Esophagus mucosa (tissue), 1 donor: ENCODE measurements around the gene PRTN3. TPM values are rescaled to one million over a fixed set of nuclear protein-coding genes. Genes with fewer than 3 reads are reported as not detected.
A peak's percentile ranks its signal among the peaks of the same experiment; 100 is the strongest.

ENCODE experiments used
- ATAC-seq: fragments of 200-7000 bp; cut with Tn5 transposase; one replicate; pipeline ENCODE4 v1.9.1; 2020
- total RNA-seq: library from RNA; stranded (reverse); gene quantifications from one replicate; pipeline ENCODE4 v1.2.4, GENCODE V29; 2023
- donor health status: DM: yes; HTN: yes; CAD: no.

Gene PRTN3
- total RNA-seq, 1 donor from 2014 or later, result not detected

DNA sequence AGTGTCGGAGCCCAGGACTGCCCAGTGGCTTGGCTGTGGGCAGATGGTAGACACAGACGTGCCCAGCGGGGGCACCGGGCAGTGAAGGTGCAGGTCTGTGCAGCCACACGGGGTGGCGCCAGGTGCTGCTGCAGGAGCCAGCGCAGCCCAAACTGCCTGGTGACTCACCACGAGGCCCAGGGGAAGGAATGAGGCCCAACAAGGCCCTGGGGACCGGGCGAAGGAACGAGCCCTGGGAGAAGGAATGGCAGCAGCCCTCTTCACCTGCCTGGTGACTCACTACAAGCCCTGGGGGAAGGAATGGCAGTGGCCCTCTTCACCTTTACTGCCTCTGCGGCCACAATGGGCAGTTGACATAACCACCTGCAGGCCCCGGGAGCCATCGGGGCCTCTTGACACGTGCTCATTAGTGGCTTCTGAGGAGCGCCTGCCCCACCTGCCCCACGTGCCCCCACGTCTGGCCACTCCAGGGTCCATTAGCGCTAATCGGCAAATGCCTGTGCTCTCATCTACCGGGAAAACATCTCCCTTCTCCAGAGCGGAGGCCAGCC, 42.9 kb downstream of the PRTN3 start:
- peak; percentile 90 for ATAC-seq

DNA sequence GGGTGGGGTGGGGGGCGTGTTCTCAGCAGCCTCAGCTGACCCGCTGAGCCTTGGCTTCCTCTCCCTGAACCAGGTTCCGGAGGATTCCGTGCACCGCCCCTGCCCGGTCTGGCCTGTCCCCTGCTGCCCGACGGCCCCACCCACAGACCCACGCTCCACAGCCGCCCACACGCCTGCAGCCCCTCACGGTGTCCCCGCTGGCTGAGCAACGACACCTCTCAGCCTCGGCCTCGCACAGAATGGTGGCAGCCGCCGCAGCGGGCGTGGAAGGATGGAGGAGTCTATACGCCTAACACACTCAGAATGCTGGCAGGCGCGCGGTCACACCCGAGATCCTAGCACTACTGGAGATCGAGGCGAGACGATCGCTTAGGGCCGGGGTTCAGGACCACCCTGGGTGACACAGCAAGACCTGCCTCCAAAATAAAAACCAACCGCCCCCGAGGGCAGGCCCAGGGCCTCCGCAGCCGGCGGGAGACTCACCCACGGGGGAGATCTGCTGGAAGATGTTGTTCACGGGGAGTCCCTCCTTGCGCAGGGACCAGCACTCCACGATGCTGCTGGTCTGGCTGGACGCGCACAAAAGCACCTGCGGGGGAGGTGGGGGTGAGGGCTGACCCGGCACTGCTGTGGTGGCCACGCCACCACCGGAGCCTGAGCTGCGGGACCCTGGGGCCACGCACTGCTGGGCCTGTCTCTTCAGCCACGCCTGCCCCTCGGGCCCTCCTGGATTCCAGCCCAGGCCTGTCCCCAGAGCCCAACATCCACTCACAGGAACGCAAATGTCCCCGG, 43.8 kb downstream of the PRTN3 start:
- no peak for ATAC-seq

DNA sequence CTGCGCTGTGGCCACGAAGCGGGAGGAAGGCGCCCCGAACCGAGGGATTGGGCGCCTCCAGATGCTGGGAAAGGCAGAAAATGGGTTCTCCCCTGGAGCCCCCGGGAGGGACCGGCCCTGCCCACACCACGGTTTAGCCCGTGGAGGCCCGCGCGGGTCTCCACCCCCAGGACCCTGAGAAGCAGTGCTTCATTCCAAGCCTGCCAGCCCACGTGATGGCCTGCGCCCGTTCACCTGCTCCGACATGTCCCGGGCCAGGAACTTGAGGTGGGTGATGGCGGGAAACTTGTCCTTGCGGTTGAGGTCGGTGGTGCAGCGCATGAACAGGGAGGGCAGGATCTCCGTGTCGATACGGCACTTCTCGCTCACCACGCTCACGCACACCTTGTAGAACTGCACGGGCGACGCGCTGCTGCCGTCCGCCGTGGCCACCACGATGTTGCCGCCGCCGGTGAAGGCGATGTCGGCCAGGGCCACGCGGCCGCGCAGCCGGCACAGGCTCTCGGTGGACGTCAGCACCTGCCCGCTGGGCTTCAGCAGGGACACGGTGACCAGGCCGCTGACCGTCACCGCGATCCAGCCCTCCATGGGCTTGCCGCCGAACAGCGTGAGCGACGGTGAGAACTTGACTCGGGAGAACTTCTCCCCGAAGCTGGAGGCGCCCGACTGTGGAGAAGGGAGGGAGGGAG, 44.9 kb downstream of the PRTN3 start:
- ATAC-seq, result no peak

DNA sequence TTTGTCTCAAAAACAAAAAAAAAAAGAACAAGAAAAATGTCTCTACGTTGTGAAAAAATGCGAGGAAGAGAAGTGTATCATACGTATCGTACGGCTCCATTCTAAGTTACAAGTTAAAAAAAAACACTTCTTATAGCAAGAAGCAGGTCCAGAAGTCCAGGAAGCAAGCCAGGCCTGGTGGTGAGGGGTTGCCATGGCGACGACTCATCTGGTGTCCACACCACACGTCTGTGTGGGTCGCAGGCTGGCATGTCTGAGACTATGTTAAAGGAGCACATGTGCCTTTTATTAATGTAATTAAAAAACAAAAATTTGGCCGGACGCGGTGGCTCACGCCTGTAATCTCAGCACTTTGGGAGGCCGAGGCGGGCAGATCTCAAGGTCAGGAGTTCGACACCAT, 46.3 kb downstream of the PRTN3 start:
- ATAC-seq, result no peak

DNA sequence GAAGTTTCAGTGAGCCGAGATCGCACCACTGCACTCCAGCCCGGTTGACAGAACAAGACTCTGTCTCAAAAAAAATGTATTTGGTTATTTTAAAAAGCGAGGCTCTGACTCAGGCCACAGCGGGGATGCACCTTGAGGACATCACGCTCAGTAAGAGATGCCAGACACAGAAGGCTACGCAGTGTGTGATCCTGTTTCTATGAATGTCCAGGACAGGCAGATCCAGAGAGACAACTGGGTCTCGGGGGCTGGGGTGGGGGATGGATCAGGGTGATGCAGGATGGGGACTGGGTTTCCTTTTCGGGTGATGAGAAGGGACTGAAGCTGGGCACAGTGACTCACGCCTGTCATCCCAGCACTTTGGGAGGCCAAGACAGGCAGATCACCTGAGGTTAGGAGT, 46.8 kb downstream of the PRTN3 start:
- no peak for ATAC-seq

DNA sequence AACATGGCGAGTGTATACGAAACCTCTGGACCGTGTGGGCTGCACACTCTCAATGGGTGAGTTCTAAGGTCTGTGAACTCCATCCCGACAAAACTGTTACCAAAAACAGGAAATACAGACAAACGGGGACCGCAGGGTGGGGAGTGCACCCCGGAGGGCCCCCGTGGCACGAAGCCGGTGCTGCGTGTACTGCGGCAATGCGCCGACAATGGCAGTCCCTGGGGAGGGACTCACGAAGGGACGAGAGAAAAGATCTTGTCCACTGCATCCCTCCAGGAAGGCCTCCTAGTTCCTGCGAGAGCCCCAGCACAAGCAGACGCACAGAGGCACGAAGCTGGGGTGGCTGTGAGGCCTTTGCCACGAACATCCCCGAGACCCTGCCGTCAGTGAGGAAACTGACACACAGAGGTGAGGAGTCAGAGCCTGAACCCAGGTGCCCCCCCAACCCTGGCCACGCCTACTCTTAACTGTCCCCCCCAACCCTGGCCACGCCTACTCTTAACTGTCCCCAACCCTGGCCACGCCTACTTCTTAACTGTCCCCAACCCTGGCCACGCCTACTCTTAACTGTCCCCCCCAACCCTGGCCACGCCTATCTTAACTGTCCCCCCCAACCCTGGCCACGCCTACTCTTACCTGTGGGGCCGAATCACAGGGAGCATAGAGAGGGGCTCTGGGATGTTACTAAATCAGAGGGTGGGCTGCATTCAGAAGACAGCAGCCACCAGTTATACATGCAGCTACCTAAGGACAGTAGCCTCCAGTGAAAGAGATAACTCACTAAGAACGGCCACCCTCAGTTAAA, 48.0 kb downstream of the PRTN3 start:
- no peak for ATAC-seq

DNA sequence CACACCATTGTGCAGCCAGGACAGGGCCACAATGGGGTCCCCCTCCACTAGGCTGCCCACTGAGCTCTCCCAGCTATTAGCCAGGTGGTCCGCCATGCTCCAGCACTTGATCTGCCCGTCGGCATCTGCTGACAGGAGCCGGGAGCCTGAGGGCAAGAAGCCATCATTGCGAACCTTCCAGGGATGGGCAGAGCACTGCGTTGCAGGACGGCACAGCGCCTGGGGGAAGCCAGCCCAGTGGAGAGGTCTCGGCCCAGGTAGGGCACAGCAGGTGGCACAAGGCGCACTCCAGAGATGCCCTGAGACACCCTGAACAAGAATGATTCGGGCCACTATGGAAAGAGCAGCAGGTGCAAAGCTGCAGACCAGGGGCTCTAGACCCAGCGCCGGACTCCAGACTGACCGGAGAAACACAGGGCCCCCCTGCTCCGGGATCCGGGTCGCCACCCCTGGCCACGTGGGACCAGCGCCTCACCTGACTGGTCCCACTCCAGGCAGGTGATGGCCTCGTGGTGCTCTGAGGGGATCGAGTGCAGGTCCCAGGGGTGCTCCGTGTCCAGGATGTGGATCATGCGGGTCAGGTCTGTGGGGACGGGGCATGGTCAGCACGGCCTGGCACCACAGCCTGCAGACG, 49.0 kb downstream of the PRTN3 start:
- no peak for ATAC-seq

DNA sequence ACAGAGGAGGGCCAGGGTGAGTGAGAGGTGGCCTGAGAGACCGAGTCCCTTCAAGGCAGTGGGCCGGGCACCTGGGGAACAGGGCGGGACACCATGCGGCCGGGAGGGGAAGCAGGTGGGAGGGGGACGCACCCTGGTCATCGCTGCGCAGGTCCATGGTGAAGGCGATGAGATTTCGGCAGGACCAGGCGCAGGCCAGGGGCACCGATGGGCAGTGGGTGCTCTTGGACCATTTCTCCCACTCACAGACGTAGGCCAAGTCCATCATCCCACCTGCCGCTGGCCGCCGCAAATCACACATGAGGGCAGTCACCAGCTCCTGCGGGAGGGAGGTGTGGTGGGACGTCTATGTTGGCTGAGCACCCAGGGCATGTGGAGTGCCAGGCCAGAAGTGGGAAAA, 50.0 kb downstream of the PRTN3 start:
- ATAC-seq, result no peak

DNA sequence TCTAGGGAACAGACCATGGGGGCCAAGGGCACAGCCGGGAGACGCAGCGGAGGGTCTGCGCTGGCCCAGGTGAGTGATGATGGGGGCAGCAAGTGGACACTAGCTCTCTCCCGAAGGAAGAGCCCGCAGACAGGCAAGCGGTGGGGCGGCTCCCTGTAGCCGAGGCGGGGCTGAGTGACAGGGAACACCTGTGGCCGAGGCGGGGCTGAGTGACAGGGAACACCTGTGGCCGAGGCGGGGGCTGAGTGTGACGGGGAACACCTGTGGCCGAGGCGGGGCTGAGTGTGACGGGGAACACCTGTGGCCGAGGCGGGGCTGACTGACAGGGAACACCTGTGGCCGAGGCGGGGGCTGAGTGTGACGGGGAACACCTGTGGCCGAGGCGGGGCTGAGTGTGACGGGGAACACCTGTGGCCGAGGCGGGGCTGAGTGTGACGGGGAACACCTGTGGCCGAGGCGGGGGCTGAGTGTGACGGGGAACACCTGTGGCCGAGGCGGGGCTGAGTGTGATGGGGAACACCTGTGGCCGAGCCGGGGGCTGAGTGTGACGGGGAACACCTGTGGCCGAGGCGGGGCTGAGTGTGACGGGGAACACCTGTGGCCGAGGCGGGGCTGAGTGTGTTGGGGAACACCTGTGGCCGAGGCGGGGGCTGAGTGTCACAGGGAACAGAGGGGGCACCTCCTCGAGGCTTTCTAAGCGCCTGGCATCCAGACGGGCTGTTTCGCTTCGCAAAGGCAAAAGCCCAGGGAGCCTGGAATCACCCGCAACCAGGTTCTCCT, 50.8 kb downstream of the PRTN3 start:
- peak; percentile 17 for ATAC-seq

DNA sequence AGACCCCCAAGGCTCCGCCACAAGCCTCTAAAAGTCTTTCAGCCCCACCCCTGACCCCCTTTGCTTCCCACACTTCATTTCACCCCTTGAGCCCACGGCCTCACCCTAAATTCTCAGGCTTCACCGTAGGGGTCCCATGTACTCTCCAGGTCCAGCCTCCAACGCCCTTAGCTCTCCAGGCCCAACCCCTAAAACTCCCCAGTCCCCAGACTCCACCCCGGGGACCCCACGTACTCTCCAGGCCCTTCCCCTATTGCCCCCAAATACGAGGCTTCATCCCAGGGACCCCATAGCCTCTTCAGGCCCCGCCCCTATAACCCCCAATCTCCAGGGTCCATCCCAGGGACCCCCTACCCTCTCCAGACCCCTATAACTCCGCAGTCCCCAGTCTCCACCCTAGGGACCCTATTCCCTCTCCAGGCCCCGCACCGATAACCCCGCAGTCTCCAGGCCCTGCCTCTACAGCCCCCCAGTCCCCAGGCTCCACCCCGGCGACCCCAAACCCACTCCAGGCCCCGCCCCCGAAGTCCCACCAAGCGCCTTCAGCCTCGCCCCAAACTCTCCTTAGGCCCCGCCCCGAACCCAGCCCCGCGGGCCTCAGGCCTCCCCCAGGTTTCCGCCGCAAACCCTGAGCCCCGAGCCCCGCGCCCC, 51.6 kb downstream of the PRTN3 start:
- peak; percentile 28 for ATAC-seq

DNA sequence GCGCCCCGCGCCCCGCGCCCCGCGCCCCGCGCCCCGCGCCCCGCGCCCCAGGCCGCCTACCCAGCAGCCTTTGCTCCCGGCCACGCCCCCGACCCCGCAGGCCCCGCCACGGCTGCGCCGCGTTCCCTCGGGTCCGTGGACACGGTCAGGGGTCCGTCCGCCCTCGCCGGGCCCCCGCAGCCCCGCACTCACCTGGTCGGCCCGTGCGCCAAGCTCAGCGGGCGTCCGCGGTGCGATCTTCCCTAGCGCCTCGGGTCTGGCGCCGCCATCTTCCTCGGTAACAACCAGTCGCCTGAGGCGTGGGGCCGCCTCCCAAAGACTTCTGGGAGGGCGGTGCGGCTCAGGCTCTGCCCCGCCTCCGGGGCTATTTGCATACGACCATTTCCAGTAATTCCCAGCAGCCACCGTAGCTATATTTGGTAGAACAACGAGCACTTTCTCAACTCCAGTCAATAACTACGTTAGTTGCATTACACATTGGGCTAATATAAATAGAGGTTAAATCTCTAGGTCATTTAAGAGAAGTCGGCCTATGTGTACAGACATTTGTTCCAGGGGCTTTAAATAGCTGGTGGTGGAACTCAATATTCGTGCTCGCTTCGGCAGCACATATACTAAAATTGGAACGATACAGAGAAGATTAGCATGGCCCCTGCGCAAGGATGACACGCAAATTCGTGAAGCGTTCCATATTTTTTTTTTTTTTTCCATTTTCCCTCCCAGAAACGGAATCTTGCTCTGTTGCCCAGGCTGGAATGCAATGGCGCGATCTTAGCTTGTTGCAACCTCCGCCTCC, 52.3 kb downstream of the PRTN3 start, which contains the start of the genes MED16 and RNU6-9:
Gene MED16, minus strand, starts transcription at position 294 of the 796 bp plus-strand sequence. CDS start 2,056 bp downstream, outside the sequence.
Gene RNU6-9, plus strand, starts transcription at position 591 of the 796 bp plus-strand sequence.
- peak; percentile 85 for ATAC-seq

DNA sequence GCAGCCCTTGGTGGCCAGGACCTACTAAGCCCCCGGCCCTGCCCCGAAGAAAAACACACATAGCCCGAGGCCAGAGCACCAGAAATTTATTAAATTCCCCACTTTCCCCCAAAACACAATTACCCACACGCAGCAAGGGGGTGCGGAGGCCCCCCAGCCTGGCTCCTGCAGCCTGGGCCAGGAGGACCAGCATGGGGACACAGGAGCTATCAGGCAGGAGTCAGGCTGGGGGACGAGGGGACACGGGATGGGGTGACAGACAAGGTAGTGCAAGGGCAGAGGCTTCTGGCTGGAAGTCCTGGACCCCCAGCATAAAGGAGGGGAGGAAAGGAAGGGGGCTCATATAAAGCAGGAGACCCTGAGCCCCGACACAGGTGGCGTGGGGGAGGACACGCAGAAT, 55.6 kb downstream of the PRTN3 start:
- ATAC-seq, result no peak

DNA sequence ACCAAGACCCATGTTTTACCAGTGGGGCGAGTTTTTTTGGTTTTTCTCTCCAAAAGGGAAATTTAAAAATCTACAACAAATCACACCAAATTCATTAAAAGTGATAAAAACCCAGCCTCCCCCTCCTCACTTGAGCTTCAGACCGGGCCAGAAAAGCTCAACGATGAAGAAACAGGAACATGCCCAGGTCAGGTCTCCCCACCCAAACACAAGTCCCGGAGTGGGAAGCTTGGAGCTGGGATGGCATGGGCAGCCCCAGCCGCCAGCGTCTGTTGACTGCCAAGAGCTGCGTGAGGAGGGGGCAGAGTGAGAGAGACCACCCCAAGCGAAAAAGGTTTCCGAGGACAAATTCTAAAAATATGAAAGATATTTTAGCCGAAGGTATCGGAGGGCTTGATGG, 56.2 kb downstream of the PRTN3 start:
- ATAC-seq, result no peak

DNA sequence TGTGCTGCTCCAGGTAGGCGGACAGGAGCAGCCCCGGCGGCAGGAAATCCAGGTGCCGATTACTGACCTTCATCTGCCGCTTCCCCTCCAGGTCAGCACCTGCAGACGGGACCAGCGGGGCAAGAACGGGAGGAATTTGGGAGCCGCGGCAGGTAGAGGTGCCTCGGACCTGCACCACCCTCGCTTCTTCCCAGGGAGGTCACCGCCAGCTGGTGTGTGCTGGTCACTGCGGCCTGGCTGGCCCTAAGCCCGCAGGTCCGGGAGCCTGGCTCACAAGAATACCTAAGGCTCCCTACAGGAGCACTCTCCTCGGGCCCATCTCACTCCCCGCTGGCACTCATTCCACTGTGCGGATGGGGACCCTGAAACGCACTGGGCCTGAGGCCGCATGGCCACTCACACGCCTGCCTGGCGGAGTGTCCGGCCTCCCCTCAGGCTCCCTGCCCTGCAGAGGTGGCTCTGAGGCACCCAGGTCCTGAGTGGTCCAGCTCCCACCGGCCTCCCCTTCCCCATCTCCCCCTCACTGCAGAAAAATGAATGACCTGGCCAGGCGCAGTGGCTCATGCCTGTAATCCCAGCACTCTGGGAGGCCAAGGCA, 56.7 kb downstream of the PRTN3 start:
- ATAC-seq, result no peak

Other genes with a start within 250 kb of the PRTN3 start
- gene POLRMT, start 207.5 kb upstream of the PRTN3 start, total RNA-seq, result 24.5 TPM
- 0.12 TPM for gene FGF22, start 201.1 kb upstream of the PRTN3 start, total RNA-seq
- gene RNF126, start 177.8 kb upstream of the PRTN3 start, total RNA-seq, result 53.0 TPM
- 3.3 TPM for gene FSTL3, start 164.6 kb upstream of the PRTN3 start, total RNA-seq
- not detected for gene PRSS57, start 145.5 kb upstream of the PRTN3 start, total RNA-seq
- gene PALM, start 132.1 kb upstream of the PRTN3 start, total RNA-seq, result 2.0 TPM
- gene MISP, start 89.9 kb upstream of the PRTN3 start, total RNA-seq, result 0.40 TPM
- gene PTBP1, start 43.5 kb upstream of the PRTN3 start, total RNA-seq, result 279 TPM
- gene PLPPR3, start 19.0 kb upstream of the PRTN3 start, total RNA-seq, result not detected
- not detected for gene AZU1, start 13.2 kb upstream of the PRTN3 start, total RNA-seq
- gene ELANE, start 11.3 kb downstream of the PRTN3 start, total RNA-seq, result not detected
- gene CFD, start 18.7 kb downstream of the PRTN3 start, total RNA-seq, result 21.5 TPM
- gene MED16, start 52.2 kb downstream of the PRTN3 start, total RNA-seq, result 43.5 TPM
- gene RNU6-9, start 52.5 kb downstream of the PRTN3 start, total RNA-seq, result not detected
- 59.2 TPM for gene R3HDM4, start 72.2 kb downstream of the PRTN3 start, total RNA-seq
- not detected for gene KISS1R, start 76.3 kb downstream of the PRTN3 start, total RNA-seq
- gene ARID3A, start 85.0 kb downstream of the PRTN3 start, total RNA-seq, result 6.9 TPM
- 41.2 TPM for gene WDR18, start 143.3 kb downstream of the PRTN3 start, total RNA-seq
- not detected for gene GRIN3B, start 159.4 kb downstream of the PRTN3 start, total RNA-seq
- 72.3 TPM for gene TMEM259, start 180.1 kb downstream of the PRTN3 start, total RNA-seq
- gene RNU6-2, start 180.5 kb downstream of the PRTN3 start, total RNA-seq, result not detected
- gene CNN2, start 185.6 kb downstream of the PRTN3 start, total RNA-seq, result 183 TPM
- 24.8 TPM for gene ABCA7, start 199.1 kb downstream of the PRTN3 start, total RNA-seq
- gene ARHGAP45, start 226.2 kb downstream of the PRTN3 start, total RNA-seq, result 5.1 TPM